GM18870 (cell line): ENCODE measurements around the gene FERMT1.
"Not testable (repeated sequence)": the region's sequence is repeated elsewhere in the genome, so short reads cannot be mapped to it uniquely, and the experiment has no call there.

ENCODE experiments used
- ATAC-seq: cut with Tn5 transposase; IDR thresholded peaks from one replicate; pipeline ENCODE4 v1.9.1; 2021; ENCODE audit warnings: moderate library complexity; ENCODE audit not compliant: unreplicated experiment

Gene FERMT1

DNA sequence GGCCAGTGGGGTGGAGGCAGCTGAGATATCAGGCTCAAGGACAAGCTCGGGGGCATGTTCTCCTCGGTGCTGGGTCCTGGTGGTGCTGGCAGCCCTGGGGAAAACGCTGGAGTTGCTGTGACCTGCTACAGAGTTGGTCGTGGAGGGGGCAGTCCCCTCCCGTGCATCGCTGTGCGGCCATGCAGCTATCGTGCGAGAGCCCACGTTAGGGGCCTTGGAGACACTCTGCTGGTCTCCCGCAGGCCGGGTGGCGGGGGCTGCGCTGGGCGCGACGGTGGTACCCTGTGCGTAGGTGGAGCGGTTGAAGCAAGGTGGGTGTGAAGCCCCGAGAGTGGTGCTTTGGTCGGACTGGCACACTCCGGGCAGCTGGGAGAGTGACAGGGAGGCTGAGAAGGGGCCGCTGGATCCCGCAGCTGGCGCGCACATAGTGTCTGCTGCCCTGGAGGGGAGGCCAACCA, 81.0 kb downstream of the FERMT1 start:
- ATAC-seq: no peak

DNA sequence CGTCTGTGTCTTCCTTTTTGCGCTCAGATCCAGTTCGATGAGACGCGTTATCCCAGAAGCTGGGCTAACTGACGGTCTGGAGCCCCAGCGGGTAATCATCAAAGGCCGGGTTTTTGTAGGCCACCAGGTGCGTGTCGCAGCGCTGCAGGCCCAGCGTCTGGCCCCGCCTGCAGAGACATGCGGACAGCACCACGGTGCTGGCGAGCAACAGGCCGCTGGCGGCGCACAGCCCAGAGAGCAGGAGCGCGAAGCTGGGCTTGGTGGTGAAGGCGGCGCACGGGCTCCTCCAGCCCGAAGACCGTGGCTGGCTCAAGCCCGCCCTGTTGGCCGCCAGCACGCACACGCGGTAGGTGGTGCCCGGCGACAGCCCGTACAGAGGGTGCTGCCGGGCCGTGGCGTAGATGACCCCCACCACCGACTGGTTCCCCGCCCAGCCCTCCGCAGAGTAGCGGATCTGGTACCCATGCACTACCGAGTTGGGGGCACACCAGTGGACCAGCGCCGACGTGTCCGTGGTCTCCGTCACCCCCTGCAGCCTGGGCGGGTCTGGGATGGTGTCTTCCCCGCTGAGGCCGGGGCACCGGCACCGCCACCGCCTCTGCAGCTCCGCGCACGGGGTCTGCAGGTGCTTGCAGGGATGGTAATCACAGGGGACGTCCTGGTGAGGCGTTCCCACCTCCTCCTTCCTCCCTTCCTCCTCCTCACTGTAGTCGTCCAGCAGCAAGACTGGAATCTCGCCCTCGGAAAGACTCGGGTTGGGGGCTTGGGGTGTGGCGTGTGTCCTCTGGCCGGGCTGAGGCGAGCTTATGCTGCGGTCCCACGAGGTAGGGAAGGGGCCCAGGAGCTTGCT, 81.6 kb downstream of the FERMT1 start:
- no peak for ATAC-seq

DNA sequence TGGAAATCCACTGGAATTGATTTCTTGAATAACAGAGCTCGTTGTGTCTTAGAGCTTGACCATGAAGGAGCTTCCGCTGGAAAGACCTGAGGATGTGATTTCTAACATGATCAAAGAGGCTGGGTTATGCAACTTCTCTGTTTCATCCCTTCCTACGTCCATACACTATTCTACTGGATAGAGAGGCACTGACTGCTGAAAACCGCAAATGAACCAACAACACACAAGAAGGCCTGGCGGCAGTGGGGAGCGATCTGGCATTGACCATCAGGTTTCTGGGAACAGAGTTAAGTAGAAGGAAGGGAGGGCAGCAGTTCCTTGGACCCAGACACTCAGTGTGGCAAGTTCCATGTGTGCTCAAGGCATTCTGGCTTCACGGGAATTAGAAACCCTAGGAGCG, 82.3 kb downstream of the FERMT1 start:
- ATAC-seq: no peak

DNA sequence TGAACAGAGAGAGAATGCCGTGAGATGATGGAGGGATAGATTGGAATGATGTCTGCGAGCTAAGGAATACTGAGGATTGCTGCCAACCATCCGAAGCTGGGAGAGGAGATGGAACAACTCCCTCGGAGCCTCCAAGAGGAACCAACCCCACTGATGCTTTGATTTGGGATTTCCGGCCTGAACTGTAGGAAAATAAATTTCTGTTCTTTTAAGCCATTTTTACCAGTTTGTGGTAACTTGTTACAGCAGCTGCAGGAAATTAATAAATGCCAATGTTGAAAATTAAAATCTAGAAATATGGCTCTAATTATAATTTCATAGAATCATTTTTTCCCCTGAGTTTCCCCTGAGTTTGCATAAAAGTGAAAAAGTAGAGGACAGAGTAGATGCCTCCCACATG, 83.1 kb downstream of the FERMT1 start:
- ATAC-seq: no peak

DNA sequence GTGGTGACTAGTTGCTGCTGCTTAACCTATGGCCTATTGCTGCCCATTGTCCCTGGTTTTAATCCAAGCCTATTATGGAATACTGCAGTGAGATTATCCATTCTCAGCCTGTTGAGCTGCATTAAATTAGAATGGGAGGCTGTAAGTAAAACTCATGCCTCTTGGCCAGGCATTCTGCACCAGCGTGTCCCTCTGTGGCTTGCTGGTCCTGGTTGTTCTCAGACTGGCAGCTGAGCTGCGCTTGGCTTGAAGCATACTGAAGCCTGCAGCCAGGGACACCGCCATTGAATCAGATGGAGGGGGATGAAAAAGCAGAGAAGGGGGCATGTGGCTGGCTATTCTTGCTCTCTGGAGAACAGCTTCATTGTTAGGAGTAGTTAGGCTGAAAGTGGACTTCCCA, 84.6 kb downstream of the FERMT1 start:
- no peak for ATAC-seq

DNA sequence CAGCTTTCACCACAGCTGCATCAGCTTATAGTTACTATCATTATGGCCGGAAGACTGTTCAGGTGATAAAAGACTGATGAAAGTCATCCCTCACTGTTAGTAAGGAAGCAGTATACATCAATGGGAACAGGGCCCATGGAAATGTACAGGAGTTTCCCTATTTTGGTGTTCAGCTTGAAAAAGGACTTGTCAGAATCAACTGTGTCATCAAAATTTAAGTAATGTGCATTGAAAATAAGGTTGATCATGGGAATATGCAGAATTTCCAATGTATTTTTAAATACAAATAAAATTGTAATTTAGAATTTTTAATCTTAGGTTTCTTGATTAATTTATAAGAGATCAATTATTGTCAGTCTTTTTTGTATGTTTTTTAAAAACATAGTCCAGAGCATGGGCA, 85.7 kb downstream of the FERMT1 start:
- ATAC-seq: no peak

DNA sequence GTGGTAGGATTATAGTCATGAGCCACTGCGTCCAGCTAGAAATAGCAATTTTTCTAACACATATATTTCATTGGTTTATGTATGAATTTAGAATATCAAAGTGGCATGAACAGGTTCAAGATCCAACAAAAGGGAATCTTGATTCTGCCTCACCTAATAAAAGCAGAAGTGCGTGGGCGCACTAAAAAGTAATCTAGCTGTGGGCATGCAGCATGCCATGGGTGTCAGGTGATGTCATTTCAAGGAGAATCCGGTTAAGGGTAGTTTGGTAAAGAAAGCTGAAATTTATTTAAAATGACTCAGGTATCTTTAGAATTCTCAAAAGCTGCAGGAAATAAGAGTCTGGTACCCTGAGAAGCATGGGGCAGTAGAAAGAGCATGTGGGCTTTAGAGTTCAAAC, 86.6 kb downstream of the FERMT1 start:
- no peak for ATAC-seq

DNA sequence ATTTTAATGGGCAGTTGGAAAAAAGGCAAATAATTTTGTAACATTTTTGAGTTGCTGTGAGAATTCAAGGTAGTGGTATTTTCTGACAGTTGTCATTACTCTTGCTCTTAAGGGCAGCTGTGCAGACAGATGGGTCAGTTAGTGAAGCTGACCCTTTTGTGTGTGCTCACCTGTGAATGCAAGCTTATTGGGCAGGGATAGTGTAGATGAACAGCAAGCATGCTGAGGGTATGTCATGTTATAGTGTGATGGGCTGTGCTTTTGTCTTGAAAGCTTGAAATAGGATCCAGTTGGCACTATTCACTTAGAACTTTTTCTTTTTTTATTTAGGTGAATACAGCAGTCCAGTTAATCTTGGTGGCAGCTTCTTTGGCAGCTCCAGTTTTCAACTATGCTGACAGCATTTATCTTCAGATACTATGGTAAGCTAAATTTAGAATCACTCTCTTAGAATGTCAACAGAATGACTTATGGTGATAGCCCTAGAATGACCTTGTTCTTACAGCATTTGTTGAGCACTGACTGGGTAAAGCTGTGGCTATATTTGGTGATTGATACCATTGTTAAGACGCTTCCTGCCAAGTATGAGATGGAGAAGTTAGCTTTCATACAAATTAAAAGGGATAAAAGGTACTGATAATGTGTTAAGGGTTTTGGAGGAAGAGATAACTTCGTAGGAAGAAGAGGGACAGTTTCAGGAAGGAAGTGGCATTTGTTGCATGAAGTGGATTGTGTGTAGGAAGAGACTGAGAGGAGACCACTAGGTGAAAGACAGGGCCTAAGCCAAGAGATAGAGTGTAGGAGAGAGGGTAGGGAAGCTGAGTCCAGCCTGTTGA, 88.5 kb downstream of the FERMT1 start:
- ATAC-seq: no peak

DNA sequence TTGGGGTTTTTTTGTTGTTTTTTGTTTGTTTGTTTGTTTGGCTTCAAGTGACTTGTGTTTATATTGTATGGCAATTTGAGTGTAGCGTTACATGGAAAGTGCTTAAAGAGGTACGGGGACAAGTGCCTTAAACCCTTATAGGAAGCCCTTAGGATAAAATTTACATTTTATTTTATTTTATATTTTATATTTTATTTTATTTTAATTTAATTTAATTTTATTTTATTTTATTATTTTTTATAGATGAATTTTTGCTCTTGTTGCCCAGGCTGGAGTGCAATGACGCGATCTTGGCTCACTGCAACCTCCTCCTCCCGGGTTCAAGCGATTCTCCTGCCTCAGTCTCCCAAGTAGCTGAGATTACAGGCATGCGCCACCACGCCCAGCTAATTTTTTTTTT, 89.9 kb downstream of the FERMT1 start:
- ATAC-seq: not testable (repeated sequence)

DNA sequence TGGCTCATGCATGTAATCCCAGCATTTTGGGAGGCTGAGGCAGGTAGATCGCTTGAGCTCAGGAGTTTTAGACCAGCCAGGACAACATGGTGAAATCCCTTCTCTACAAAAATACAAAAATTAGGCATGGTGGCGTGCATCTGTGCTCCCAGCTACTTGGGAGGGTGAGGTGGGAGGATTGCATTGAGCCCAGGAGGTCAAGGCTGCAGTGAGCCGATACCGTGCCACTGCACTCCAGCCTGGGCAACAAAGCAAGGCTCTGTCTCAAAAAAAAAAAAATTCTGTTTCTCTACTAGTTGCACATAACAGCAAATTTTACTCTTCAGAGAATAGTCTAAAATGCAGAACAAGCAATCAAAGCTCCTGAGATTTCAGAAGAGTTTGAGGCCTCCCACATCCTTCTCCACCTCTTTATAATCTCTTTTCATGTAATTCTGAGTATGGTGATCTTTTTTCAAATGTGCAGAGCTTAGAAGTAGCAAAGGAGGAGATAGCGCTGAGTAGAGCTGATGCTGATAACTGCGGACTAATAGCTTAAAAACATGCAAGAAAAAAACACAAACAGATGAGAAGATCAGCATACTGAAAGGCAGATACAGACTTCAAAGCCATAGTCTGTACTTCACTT, 92.3 kb downstream of the FERMT1 start:
- no peak for ATAC-seq

DNA sequence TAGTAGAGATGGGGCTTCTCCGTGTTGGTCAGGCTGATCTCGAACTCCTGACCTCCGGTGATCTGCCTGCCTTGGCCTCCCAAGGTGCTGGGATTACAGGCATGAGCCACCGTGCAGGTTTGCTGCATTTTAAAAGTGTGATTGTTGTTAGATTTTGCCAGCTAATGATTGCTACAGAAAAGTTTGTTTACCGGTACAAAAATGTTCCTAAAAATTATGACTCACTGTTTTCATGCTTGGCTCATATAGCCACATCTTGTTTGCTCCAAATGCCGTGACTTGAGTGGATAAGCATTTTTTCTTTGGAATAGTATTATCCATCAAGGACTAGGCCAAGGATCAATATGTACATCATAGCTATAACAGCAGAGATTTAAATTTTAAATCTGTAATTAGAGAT, 93.3 kb downstream of the FERMT1 start:
- ATAC-seq: no peak

DNA sequence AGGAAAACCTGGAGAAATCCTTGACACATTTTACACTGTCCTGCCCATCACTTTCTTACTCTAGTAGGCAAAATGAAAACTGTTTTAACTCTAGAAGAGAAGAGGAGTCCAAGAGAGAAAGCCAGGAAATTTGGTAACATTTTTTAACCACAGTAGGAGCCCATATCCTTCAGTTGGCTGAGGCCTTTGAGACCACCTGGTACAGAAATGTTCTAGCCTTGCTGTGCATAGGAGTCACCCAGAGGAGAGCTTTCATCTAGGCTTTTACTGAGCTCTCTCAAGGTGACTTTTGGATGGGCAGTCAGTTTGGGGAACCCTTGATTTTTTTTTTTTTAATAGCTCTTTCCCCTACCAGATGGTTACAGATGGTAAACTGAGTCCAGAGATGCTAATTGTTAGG, 94.0 kb downstream of the FERMT1 start:
- no peak for ATAC-seq

DNA sequence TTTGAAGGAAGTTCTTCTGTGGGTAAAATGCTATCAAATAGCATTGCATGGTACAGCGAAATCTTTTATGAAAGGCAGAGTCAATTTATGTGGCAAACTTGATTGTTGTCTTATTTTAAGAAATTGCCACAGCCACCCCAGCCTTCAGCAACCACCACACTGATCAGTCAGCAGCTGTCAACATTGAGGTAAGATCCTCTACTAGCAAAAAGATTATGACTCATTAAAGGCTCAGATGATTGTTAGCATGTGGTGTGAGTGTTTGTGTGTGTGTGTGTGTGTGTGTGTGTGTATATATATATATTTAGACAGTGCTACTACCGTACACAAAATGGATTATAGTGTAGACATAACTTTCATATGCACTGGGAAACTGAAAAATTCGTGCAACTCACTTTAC, 96.8 kb downstream of the FERMT1 start:
- ATAC-seq: no peak
